IPS-20b (cell line): ENCODE results near the gene PSME3.
"Not testable (repeated sequence)": the region's sequence is repeated elsewhere in the genome, so short reads cannot be mapped to it uniquely, and the experiment has no call there.

Experiments
- H3K27ac ChIP-seq: one replicate; pipeline ENCODE4 v1.5.1; 2013; ENCODE audit warnings: low read length
- H3K27me3 ChIP-seq: 2 replicates; pipeline ENCODE4 v1.6.1; 2013; ENCODE audit warnings: mild to moderate bottlenecking, low read length, inconsistent platforms; ENCODE audit not compliant: insufficient read depth
- H3K36me3 ChIP-seq: 2 replicates; pipeline ENCODE4 v1.6.1; 2013; ENCODE audit warnings: low read depth, mild to moderate bottlenecking, inconsistent platforms, low read length, moderate library complexity; ENCODE audit not compliant: insufficient read depth
- H3K4me1 ChIP-seq: 2 replicates; pipeline ENCODE4 v1.6.1; 2013; ENCODE audit warnings: mild to moderate bottlenecking, control low read depth, inconsistent platforms, low read length, moderate library complexity; ENCODE audit not compliant: insufficient read depth
- H3K4me3 ChIP-seq: 2 replicates; pipeline ENCODE4 v1.5.1; 2013; ENCODE audit warnings: mild to moderate bottlenecking, low read length, inconsistent platforms
- H3K9ac ChIP-seq: 2 replicates; pipeline ENCODE4 v1.6.1; 2013; ENCODE audit warnings: low read depth, mild to moderate bottlenecking, inconsistent platforms, low read length, moderate library complexity
- H3K9me3 ChIP-seq: 2 replicates; pipeline ENCODE4 v1.6.1; 2013; ENCODE audit warnings: mild to moderate bottlenecking, low read depth, low read length, inconsistent platforms; ENCODE audit not compliant: insufficient read depth

The PSME3 gene

GRCh38 chr17:42844761-42845555 lies 11.8 kb downstream of the PSME3 start:
- peaks cover 54% of the 10 kb centered on the region for H3K36me3 ChIP-seq
- no peaks in the 10 kb centered on the region for H3K4me1 ChIP-seq
- no peaks in the 10 kb centered on the region for H3K27me3 ChIP-seq
- H3K9ac ChIP-seq: no peak overlapping the region
- no peaks in the 10 kb centered on the region for H3K9me3 ChIP-seq
- H3K27ac ChIP-seq: no peak overlapping the region
- no peak overlapping the region for H3K4me3 ChIP-seq

- H3K27ac ChIP-seq: no peak overlapping the region
- no peak overlapping the region for H3K9ac ChIP-seq
- no peak overlapping the region for H3K4me3 ChIP-seq
- H3K36me3 ChIP-seq: peaks cover 51% of the 10 kb centered on the region
- H3K27me3 ChIP-seq: no peaks in the 10 kb centered on the region
- no peaks in the 10 kb centered on the region for H3K4me1 ChIP-seq
- no peaks in the 10 kb centered on the region for H3K9me3 ChIP-seq
These were observed 12.3 kb downstream of the PSME3 start for GRCh38 chr17:42845556-42845917.

- no peak overlapping the region for H3K27ac ChIP-seq
- H3K27me3 ChIP-seq: no peaks in the 10 kb centered on the region
- no peak overlapping the region for H3K4me3 ChIP-seq
- H3K4me1 ChIP-seq: no peaks in the 10 kb centered on the region
- no peaks in the 10 kb centered on the region for H3K9me3 ChIP-seq
- H3K9ac ChIP-seq: no peak overlapping the region
- H3K36me3 ChIP-seq: peaks cover 48% of the 10 kb centered on the region
These were observed 12.9 kb downstream of the PSME3 start for GRCh38 chr17:42845918-42846593.

DNA sequence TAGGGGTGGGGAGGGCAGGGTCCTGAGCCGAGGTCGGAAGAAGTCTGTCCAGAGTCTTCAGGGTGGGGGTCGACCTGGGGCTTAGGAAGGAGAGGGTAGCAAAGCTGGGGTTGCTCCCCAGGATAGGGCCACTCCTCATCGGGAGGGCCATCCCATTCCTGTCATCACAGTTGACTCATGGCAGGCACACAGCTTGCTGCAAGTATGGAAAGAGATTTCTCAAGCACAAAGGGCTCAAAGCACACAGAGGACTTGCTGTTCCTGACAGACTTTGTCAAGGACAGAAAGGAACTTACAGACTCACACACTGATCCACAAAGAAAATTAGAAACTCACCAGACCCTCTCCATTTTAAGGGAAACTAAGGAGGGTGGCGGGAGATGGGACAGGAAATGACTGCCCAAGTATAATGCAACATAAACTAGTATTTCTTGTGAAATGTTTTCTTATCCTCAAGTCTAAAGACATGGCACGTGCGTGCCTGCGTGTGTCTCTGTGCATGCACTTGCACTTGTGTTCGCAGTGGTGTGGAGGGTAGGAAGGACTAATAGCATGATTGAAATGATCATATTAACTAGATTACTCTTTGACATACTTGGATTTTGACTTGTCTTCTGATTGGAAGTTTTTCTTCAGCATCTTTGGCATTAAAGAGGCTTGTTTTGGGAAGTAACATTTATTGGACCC lies 13.5 kb downstream of the PSME3 start:
- no peak overlapping the region for H3K27ac ChIP-seq
- H3K9me3 ChIP-seq: no peaks in the 10 kb centered on the region
- H3K9ac ChIP-seq: no peak overlapping the region
- H3K27me3 ChIP-seq: no peaks in the 10 kb centered on the region
- H3K4me3 ChIP-seq: no peak overlapping the region
- no peaks in the 10 kb centered on the region for H3K4me1 ChIP-seq
- H3K36me3 ChIP-seq: peaks cover 41% of the 10 kb centered on the region

DNA sequence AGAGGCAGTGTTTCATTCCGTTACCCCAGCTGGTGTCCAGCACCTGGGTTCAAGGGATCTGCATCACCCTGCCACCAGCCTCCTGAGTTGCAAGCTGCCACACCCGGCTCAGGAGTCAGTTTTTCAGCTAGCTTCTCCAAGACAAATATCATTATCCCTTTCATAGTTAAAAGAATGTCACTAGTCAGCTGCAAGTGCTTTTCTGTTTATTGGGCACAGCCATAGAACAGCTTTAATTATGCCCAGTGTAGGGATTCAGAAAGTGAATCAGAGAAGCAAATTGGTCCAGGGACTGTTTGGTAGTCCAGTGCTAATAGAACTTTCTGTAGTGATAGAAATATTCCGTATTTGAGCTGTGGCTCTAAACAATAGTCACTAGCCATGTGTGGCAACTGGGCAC lies 14.9 kb downstream of the PSME3 start:
- no peaks in the 10 kb centered on the region for H3K9me3 ChIP-seq
- H3K36me3 ChIP-seq: peaks cover 28% of the 10 kb centered on the region
- H3K4me1 ChIP-seq: no peaks in the 10 kb centered on the region
- H3K4me3 ChIP-seq: no peak overlapping the region
- no peaks in the 10 kb centered on the region for H3K27me3 ChIP-seq
- no peak overlapping the region for H3K27ac ChIP-seq
- no peak overlapping the region for H3K9ac ChIP-seq

DNA sequence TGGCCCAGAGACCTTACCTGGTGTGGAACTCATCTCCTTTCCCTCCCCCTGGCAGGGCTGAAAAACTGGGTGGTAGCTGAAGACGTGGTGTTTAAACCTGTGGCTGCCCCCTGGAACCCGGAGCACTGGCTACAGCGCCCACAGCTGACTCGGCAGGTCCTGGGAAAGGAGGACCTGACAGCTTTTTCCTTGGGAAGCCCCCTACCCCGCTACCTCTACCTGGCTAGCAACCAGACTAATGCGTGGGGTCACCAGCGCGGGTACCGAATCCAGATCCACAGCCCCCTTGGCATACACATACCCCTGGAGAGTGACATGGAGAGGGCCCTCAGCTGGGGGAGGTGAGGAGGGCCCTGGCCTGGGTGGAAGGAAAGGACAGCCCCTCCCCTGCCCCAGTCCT lies 15.8 kb downstream of the PSME3 start:
- Histone ChIP-seq H3K27ac (no peak overlapping the region), H3K9ac (no peak overlapping the region), H3K36me3 (peaks cover 19% of the 10 kb centered on the region), H3K9me3 (no peaks in the 10 kb centered on the region), H3K27me3 (no peaks in the 10 kb centered on the region), H3K4me3 (no peak overlapping the region), H3K4me1 (no peaks in the 10 kb centered on the region; the same call in 1 of the 2 replicates)

DNA sequence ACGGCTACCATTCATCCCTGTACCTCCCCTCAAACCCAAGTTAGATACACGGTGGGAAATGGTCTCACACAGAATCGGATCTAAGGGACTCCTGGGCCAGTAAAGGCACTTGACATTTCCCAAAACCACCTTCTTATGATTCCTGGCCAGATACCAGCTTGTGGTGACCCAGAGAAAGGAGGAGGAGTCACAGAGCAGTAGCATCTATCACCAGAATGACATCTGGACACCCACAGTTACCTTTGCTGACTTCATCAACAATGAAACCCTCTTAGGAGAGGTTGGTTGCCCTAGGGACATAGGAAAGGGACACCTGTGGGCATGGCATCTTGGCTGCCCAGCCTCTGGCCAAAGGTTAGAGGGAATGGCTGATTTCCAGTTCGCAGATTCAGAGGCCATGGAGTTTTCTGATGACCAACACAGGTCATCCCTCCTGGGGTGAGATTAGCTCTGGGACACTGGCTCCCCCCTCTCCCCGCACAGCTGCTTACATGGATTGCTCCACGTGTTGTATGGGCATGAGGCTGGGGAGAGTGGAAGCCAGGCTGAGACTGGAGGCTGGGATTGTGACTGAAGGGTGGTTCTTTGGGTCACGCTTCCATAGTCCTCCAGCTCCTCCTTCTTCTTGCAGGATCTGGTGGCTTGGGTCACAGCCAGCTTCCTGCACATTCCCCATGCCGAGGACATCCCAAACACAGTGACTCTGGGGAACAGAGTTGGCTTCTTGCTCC lies 16.4 kb downstream of the PSME3 start:
- H3K27ac ChIP-seq: no peak overlapping the region
- peaks cover 13% of the 10 kb centered on the region for H3K36me3 ChIP-seq
- H3K9ac ChIP-seq: no peak overlapping the region
- no peaks in the 10 kb centered on the region for H3K27me3 ChIP-seq
- H3K9me3 ChIP-seq: no peaks in the 10 kb centered on the region
- no peaks in the 10 kb centered on the region; the same call in 1 of the 2 replicates for H3K4me1 ChIP-seq
- H3K4me3 ChIP-seq: no peak overlapping the region

DNA sequence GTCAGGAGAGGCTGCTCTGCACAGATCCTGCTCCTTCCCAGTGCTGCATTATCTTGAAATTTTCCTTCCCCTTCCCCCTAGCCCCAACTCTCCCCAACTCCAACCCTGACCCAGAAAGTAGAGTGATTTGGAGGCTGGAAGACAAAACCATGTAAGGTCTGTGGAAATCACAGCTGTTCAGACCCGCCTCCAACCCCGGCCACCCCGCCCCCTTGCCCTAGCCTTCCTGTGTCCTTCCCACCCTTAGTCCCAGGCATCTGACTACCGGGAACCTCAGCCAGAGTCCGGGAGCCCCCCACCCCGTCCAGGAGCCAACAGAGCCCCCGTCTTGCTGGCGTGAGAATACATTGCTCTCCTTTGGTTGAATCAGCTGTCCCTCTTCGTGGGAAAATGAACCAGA lies 17.8 kb downstream of the PSME3 start, which contains the start of gene AOC3:
TSS of gene AOC3 (plus strand) at position 246 of the 400 bp plus-strand sequence. CDS start at position 391, 145 bp downstream.
- Histone ChIP-seq H3K36me3 (no peaks in the 10 kb centered on the region), H3K27me3 (no peaks in the 10 kb centered on the region), H3K4me1 (no peaks in the 10 kb centered on the region; the same call in 1 of the 2 replicates), H3K9me3 (no peaks in the 10 kb centered on the region), H3K9ac (no peak within 1 kb of the TSS), H3K4me3 (no peak within 1 kb of the TSS), H3K27ac (no peak within 1 kb of the TSS)

DNA sequence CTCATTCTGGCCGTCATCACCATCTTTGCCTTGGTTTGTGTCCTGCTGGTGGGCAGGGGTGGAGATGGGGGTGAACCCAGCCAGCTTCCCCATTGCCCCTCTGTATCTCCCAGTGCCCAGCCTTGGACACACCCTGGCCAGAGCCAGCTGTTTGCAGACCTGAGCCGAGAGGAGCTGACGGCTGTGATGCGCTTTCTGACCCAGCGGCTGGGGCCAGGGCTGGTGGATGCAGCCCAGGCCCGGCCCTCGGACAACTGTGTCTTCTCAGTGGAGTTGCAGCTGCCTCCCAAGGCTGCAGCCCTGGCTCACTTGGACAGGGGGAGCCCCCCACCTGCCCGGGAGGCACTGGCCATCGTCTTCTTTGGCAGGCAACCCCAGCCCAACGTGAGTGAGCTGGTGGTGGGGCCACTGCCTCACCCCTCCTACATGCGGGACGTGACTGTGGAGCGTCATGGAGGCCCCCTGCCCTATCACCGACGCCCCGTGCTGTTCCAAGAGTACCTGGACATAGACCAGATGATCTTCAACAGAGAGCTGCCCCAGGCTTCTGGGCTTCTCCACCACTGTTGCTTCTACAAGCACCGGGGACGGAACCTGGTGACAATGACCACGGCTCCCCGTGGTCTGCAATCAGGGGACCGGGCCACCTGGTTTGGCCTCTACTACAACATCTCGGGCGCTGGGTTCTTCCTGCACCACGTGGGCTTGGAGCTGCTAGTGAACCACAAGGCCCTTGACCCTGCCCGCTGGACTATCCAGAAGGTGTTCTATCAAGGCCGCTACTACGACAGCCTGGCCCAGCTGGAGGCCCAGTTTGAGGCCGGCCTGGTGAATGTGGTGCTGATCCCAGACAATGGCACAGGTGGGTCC lies 18.4 kb downstream of the PSME3 start:
- H3K4me3 ChIP-seq, H3K9ac ChIP-seq, H3K27me3 ChIP-seq, H3K9me3 ChIP-seq, H3K36me3 ChIP-seq, H3K4me1 ChIP-seq, H3K27ac ChIP-seq: not testable (repeated sequence)

- no peak overlapping the region for H3K9ac ChIP-seq
- no peaks in the 10 kb centered on the region for H3K9me3 ChIP-seq
- H3K4me1 ChIP-seq: no peaks in the 10 kb centered on the region; the same call in 1 of the 2 replicates
- no peak overlapping the region for H3K27ac ChIP-seq
- H3K36me3 ChIP-seq: no peaks in the 10 kb centered on the region
- no peak overlapping the region for H3K4me3 ChIP-seq
- H3K27me3 ChIP-seq: no peaks in the 10 kb centered on the region
These were observed 19.2 kb downstream of the PSME3 start for GRCh38 chr17:42852351-42852750.

DNA sequence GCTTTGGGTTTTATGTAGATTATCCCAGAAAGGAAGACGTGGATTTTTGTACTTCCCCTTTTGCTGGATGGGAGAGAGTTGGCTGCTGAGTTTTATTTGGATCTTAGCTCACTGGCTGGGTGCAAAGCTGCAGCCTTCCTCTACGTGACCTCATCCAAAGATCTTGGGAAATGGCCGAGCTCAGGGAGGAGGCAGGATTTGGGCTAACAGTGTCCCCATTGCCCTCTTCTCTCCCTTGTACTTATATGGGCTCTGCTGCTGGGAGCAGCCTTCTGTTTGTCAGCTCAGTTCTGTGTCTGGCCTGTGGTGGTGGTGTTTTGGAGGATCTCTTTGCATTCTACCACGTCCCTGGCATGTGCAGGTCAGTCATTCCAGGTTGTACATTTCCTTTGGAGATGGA lies 19.8 kb downstream of the PSME3 start:
- Histone ChIP-seq H3K4me1 (no peaks in the 10 kb centered on the region; the same call in 1 of the 2 replicates), H3K27ac (no peak overlapping the region), H3K27me3 (no peaks in the 10 kb centered on the region), H3K9ac (no peak overlapping the region), H3K4me3 (no peak overlapping the region), H3K9me3 (no peaks in the 10 kb centered on the region), H3K36me3 (no peaks in the 10 kb centered on the region)
